DMS53 (cell line): ENCODE results near the gene ARL5C.
A peak's percentile ranks its signal among the peaks of the same experiment; 100 is the strongest.
"Not testable (repeated sequence)": the region's sequence is repeated elsewhere in the genome, so short reads cannot be mapped to it uniquely, and the experiment has no call there.

Experiments
- DNase-seq: peaks from one replicate; lab custom pipeline; 2025; lab: John Stamatoyannopoulos, UW

The ARL5C gene

GRCh38 chr17:39194089-39194984 lies 28.4 kb upstream of the ARL5C start:
- no peak for DNase-seq

GRCh38 chr17:39193346-39193745 lies 27.4 kb upstream of the ARL5C start:
- no peak for DNase-seq

GRCh38 chr17:39192901-39193300 lies 26.9 kb upstream of the ARL5C start:
- DNase-seq = no peak

- DNase-seq = no peak
Observed at GRCh38 chr17:39191750-39192510, 26.0 kb upstream of the ARL5C start.

- no peak for DNase-seq
Observed at GRCh38 chr17:39187152-39187830, 21.3 kb upstream of the ARL5C start.

- DNase-seq = no peak
Observed at GRCh38 chr17:39186481-39187002, 20.6 kb upstream of the ARL5C start.

- DNase-seq = no peak
Observed at GRCh38 chr17:39183720-39184119, 17.8 kb upstream of the ARL5C start.

GRCh38 chr17:39183045-39183444 lies 17.1 kb upstream of the ARL5C start:
- no peak for DNase-seq

GRCh38 chr17:39181303-39181702 lies 15.3 kb upstream of the ARL5C start:
- DNase-seq = no peak

- peak; percentile 54 for DNase-seq
Observed at GRCh38 chr17:39178536-39178935, 12.6 kb upstream of the ARL5C start.

GRCh38 chr17:39177256-39177655 lies 11.3 kb upstream of the ARL5C start:
- DNase-seq = peak; percentile 14

- DNase-seq = no peak
Observed at GRCh38 chr17:39175695-39176093, 9.7 kb upstream of the ARL5C start.

GRCh38 chr17:39174920-39175694 lies 9.1 kb upstream of the ARL5C start:
- peak; percentile 76 for DNase-seq

- no peak for DNase-seq
Observed at GRCh38 chr17:39173526-39174274, 7.7 kb upstream of the ARL5C start.

- no peak for DNase-seq
Observed at GRCh38 chr17:39173080-39173479, 7.1 kb upstream of the ARL5C start.

- DNase-seq = no peak
Observed at GRCh38 chr17:39171933-39172332, 6.0 kb upstream of the ARL5C start.

- no peak for DNase-seq
Observed at GRCh38 chr17:39170558-39170957, 4.6 kb upstream of the ARL5C start.

- DNase-seq = no peak
Observed at GRCh38 chr17:39170109-39170508, 4.1 kb upstream of the ARL5C start.

- DNase-seq = no peak
Observed at GRCh38 chr17:39169518-39169917, 3.6 kb upstream of the ARL5C start.

GRCh38 chr17:39169101-39169500 lies 3.1 kb upstream of the ARL5C start:
- DNase-seq = no peak

GRCh38 chr17:39168503-39168902 lies 2.5 kb upstream of the ARL5C start:
- not testable (repeated sequence) for DNase-seq
